HEK293 (cell line): ENCODE results near the gene USP30.

ENCODE experiments used
- GLIS1 ChIP-seq: fragments of 450-650 bp; formaldehyde crosslinking; IDR thresholded peaks from 2 replicates; pipeline ENCODE4 v1.5.1; 2016; ENCODE audit warnings: missing biosample characterization, missing genetic modification characterization
- KLF16 ChIP-seq: fragments of 450-650 bp; formaldehyde crosslinking; IDR thresholded peaks from 2 replicates; pipeline ENCODE4 v1.5.1; 2017; ENCODE audit warnings: missing biosample characterization, missing genetic modification characterization
- KLF9 ChIP-seq: fragments of 450-650 bp; formaldehyde crosslinking; IDR thresholded peaks from 2 replicates; pipeline ENCODE4 v1.5.1; 2016; ENCODE audit warnings: missing biosample characterization, missing genetic modification characterization, low read depth
- SETDB1 ChIP-seq: IDR thresholded peaks from one replicate; pipeline ENCODE4 v1.6.1; 2017; ENCODE audit warnings: mild to moderate bottlenecking, low read length, moderate library complexity, mixed read lengths; ENCODE audit not compliant: insufficient read length
- YY1 ChIP-seq: fragments of 450-650 bp; formaldehyde crosslinking; IDR thresholded peaks from 2 replicates; pipeline ENCODE4 v1.5.1; 2018; ENCODE audit warnings: missing biosample characterization, missing genetic modification characterization
- ZBTB48 ChIP-seq: fragments of 450-650 bp; formaldehyde crosslinking; IDR thresholded peaks from 2 replicates; pipeline ENCODE4 v1.5.1; 2016; ENCODE audit warnings: missing biosample characterization, missing genetic modification characterization
- ZNF146 ChIP-seq: fragments of 450-650 bp; formaldehyde crosslinking; IDR thresholded peaks from 2 replicates; pipeline ENCODE4 v1.5.1; 2016; ENCODE audit warnings: missing biosample characterization, missing genetic modification characterization
- ZNF423 ChIP-seq: fragments of 450-650 bp; formaldehyde crosslinking; IDR thresholded peaks from 2 replicates; pipeline ENCODE4 v1.5.1; 2016; ENCODE audit warnings: missing biosample characterization, missing genetic modification characterization
- ZNF558 ChIP-seq: fragments of 450-650 bp; formaldehyde crosslinking; IDR thresholded peaks from 2 replicates; pipeline ENCODE4 v1.5.1; 2016; ENCODE audit warnings: missing biosample characterization, missing genetic modification characterization
- ZNF664 ChIP-seq: fragments of 450-650 bp; formaldehyde crosslinking; IDR thresholded peaks from 2 replicates; pipeline ENCODE4 v1.5.1; 2016; ENCODE audit warnings: missing biosample characterization, missing genetic modification characterization
- TF ChIP-seq, protein P1 (sequence below): fragments of 450-650 bp; formaldehyde crosslinking; IDR thresholded peaks from 2 replicates; pipeline ENCODE4 v1.5.1; 2017; ENCODE audit warnings: missing biosample characterization, missing genetic modification characterization
- TF ChIP-seq, protein P2 (sequence below): fragments of 450-650 bp; formaldehyde crosslinking; IDR thresholded peaks from 2 replicates; pipeline ENCODE4 v1.5.1; 2016; ENCODE audit warnings: missing biosample characterization, missing genetic modification characterization, low read depth
- TF ChIP-seq, protein P3 (sequence below): fragments of 450-650 bp; formaldehyde crosslinking; IDR thresholded peaks from 2 replicates; pipeline ENCODE4 v1.5.1; 2016; ENCODE audit warnings: missing biosample characterization, missing genetic modification characterization
- TF ChIP-seq, protein P4 (sequence below): fragments of 450-650 bp; formaldehyde crosslinking; IDR thresholded peaks from 2 replicates; pipeline ENCODE4 v1.5.1; 2016; ENCODE audit warnings: missing biosample characterization, missing genetic modification characterization

DNA sequence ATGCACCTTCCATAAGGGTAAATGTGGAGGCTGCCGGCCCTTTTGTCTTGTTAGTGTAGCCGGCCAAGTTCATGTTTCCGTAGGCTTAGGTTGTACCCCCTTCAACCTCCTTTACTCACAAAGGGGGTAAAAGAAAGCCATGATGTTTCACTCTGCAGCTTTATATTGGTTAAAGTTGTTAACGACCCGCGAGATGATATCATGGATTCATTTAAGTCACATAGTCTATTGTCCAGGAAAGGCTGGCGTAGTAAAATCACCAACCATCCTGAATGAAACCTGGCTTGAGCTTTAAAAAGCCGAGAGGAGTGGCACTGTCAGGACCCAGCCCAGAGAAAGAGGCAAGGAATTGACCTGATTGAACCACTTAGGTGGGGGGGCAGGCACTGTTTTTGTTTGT, 46.3 kb downstream of the USP30 start:
- TF ChIP-seq KLF16 (no peak), KLF9 (no peak), ZNF558 (tag by site-specific recombination) (no peak), GLIS1 (no peak), ZNF664 (tag by site-specific recombination) (no peak), ZBTB48 (tag by site-specific recombination) (no peak), YY1 (no peak), ZNF146 (tag by site-specific recombination) (no peak), SETDB1 (no peak), ZNF423 (tag by site-specific recombination) (no peak)
- TF ChIP-seq, protein P1, sequence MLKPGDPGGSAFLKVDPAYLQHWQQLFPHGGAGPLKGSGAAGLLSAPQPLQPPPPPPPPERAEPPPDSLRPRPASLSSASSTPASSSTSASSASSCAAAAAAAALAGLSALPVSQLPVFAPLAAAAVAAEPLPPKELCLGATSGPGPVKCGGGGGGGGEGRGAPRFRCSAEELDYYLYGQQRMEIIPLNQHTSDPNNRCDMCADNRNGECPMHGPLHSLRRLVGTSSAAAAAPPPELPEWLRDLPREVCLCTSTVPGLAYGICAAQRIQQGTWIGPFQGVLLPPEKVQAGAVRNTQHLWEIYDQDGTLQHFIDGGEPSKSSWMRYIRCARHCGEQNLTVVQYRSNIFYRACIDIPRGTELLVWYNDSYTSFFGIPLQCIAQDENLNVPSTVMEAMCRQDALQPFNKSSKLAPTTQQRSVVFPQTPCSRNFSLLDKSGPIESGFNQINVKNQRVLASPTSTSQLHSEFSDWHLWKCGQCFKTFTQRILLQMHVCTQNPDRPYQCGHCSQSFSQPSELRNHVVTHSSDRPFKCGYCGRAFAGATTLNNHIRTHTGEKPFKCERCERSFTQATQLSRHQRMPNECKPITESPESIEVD, result no peak
- TF ChIP-seq, protein P2, sequence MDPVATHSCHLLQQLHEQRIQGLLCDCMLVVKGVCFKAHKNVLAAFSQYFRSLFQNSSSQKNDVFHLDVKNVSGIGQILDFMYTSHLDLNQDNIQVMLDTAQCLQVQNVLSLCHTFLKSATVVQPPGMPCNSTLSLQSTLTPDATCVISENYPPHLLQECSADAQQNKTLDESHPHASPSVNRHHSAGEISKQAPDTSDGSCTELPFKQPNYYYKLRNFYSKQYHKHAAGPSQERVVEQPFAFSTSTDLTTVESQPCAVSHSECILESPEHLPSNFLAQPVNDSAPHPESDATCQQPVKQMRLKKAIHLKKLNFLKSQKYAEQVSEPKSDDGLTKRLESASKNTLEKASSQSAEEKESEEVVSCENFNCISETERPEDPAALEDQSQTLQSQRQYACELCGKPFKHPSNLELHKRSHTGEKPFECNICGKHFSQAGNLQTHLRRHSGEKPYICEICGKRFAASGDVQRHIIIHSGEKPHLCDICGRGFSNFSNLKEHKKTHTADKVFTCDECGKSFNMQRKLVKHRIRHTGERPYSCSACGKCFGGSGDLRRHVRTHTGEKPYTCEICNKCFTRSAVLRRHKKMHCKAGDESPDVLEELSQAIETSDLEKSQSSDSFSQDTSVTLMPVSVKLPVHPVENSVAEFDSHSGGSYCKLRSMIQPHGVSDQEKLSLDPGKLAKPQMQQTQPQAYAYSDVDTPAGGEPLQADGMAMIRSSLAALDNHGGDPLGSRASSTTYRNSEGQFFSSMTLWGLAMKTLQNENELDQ (tag by site-specific recombination), result no peak
- TF ChIP-seq, protein P3, sequence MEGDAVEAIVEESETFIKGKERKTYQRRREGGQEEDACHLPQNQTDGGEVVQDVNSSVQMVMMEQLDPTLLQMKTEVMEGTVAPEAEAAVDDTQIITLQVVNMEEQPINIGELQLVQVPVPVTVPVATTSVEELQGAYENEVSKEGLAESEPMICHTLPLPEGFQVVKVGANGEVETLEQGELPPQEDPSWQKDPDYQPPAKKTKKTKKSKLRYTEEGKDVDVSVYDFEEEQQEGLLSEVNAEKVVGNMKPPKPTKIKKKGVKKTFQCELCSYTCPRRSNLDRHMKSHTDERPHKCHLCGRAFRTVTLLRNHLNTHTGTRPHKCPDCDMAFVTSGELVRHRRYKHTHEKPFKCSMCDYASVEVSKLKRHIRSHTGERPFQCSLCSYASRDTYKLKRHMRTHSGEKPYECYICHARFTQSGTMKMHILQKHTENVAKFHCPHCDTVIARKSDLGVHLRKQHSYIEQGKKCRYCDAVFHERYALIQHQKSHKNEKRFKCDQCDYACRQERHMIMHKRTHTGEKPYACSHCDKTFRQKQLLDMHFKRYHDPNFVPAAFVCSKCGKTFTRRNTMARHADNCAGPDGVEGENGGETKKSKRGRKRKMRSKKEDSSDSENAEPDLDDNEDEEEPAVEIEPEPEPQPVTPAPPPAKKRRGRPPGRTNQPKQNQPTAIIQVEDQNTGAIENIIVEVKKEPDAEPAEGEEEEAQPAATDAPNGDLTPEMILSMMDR (tag by site-specific recombination), result no peak
- TF ChIP-seq, protein P4, sequence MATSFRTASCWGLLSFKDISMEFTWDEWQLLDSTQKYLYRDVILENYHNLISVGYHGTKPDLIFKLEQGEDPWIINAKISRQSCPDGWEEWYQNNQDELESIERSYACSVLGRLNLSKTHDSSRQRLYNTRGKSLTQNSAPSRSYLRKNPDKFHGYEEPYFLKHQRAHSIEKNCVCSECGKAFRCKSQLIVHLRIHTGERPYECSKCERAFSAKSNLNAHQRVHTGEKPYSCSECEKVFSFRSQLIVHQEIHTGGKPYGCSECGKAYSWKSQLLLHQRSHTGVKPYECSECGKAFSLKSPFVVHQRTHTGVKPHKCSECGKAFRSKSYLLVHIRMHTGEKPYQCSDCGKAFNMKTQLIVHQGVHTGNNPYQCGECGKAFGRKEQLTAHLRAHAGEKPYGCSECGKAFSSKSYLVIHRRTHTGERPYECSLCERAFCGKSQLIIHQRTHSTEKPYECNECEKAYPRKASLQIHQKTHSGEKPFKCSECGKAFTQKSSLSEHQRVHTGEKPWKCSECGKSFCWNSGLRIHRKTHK (tag by site-specific recombination), result no peak
